Renal cortex interstitium (tissue), 11 donors: Measurements from ENCODE around the gene SURF2. TPM values are rescaled to one million over a fixed set of nuclear protein-coding genes. Genes with fewer than 3 reads are reported as not detected.
"Not testable (repeated sequence)": the region's sequence is repeated elsewhere in the genome, so short reads cannot be mapped to it uniquely, and the experiment has no call there.

Experiments
- DNase-seq, 11 donors: peaks; one replicate each; pipeline ENCODE4 v3.0.0-alpha.2; 2013; ENCODE audit warnings: low read depth in 9 of 11, low spot score in 4 of 11; ENCODE audit errors: extremely low read depth in 1 of 11
- polyA plus RNA-seq, 3 donors: library from polyadenylated mRNA; unstranded; fragments of 120-200 nt; gene quantifications; one replicate each; pipeline ENCODE4 v1.2.1, GENCODE V29; 2013; ENCODE audit not compliant: insufficient read length in 3 of 3

Gene SURF2
- polyA plus RNA-seq, 3 donors, result 21.6 to 26.3 (median 25.3) TPM

DNA sequence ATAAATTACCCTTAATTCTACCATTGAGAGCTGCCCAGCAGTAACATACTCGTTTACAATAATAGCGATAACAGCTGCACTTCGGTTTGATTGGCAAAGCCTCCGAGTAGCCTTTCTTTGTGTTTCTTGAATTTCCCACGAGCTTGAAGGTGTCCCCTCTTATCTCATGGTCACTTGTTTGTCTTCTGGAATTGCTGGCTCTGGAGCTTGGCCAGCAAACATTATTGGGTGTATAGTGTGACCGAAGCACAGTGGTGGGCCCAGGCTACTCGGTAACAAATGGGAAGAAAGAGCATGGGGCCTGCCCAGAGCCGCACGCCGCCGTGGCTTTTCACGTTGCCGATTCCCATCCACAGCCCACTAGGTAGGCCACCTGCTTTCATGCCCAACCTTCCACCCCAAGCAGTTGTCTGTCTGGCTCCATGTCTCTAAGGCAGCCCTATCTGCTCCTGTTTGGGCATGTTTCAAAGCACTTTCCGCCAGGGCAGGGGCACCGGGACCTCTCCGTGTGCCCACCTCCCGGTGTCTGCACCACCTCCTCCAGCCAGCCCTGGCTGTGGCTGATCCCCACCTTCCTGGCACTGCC is 28.5 kb downstream of the SURF2 start:
- DNase-seq, result no peak

DNA sequence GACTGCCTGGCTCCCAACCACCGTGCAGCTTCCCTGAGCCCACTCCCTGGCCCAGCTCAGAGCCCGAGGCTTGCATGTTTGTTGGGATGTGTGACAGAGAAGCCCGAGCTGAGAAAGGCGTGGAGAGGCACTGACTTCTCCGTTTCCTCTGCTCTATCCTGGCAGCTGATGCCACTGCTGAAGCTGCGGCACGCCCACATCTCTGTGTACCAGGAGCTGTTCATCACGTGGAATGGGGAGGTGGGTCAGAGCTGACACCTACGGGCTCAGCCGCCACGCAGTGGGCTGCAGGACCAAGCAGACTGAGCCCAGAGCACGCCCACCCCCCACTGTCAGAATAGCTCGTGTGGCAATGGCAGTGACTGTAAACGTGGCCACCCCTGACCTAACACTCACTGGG is 29.1 kb downstream of the SURF2 start:
- no peak for DNase-seq

DNA sequence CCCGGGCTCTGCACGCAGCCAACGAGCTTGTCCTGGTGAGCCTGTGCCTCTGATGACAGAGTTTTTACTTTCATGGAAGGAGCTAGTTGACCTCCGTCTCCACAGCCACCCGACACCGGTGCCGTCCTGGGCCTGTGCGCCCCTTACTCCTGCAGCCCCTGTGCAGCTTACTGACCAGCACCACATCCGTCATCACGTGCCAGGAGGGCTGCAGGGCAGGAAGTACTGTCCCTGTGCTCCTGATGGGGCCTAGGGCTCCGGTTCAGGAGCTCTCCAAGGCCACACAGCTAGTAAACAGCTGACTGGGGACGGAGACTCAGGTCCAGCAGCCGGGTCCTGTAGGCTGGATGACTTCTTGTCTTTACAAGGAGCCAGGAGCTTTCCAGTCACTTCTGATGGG is 30.0 kb downstream of the SURF2 start:
- no peak for DNase-seq

DNA sequence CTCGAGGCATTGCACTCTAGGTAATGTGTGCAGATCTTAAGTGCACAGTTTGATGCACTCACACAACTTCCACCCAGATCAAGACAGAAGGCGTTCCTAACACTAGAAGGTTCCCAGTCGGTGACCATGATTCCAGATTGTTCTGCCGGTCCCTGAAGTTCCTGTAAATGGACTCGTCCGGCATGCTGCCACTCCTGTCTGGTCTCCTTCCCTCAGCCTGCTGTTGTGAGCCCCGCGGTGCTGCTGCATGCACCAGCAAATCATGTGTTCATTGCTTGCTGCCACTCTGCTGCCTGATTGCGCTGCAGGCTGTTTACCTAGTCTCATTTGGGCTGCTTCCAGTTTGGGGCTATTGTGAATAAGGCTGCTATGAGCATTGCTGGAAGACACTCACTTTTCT is 31.3 kb downstream of the SURF2 start:
- no peak for DNase-seq

DNA sequence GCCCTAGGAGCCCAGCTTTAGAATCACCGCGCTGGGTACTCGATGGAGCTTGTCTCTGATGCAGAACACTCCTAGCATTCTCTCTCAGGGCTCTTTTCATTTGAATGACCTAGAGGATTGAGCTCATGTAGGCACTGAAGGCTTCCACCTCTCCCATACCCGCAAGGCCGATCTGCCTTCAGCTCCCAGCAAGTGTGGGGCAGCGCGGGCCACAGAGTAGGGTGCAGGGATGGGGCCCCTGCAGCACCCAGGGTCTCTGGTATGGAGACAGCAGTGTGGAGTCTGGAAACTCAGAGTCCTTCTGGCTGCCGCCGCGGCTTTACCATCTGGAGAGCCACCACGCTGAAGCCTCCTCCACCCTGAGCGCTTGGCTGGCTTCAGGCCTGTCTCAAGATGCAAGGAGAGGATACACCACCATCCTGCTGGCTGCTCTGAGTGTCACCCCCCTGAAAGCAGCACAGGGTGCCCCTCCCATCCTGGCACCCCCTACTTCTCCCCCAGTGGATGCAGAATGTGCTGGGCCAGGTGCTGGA is 32.7 kb downstream of the SURF2 start:
- no peak for DNase-seq

DNA sequence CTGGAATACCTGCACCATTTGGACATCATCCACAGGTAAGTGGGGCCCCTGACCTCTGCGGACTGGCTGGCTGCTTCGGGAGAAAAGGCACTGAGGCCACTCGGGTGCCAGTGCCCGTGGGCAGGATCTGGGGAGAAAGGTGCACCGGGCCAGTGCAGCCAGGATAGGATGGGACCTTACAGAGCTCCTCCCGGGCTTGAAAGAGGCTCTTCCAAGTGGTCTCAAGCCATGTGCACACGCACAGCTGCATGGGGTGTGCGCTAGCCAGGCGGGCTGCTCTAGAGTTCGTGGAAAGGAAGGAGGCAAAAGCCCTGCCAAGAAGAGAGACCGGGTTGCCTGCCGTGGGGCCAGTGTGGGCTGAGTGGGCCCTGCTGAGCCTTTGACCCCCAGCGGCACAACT is 33.2 kb downstream of the SURF2 start:
- no peak for DNase-seq

DNA sequence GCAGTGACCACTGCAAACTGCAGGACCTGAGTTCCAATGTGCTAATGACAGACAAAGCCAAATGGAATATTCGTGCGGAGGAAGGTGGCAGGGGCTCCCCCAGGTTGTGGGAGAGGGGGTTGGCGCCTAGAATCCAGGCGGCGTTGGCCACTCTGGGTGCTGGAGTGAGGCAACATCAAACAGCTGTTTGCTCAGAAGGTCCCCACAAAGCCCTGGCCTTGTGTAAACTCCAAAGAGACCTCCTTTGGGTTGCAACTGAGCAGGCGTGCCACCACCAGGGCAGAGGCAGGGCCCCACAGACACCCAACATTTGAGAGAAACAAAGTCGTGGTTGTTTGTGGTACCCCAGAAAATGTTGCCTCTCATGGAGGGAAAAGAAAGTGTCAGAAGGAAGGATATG is 34.4 kb downstream of the SURF2 start:
- no peak for DNase-seq

DNA sequence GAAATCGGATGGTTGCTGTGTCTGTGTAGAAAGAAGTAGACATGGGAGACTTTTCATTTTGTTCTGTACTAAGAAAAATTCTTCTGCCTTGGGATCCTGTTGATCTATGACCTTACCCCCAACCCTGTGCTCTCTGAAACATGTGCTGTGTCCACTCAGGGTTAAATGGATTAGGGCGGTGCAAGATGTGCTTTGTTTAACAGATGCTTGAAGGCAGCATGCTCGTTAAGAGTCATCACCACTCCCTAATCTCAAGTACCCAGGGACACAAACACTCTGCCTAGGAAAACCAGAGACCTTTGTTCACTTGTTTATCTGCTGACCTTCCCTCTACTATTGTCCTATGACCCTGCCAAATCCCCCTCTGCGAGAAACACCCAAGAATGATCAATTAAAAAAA is 35.1 kb downstream of the SURF2 start:
- DNase-seq, result not testable (repeated sequence)

DNA sequence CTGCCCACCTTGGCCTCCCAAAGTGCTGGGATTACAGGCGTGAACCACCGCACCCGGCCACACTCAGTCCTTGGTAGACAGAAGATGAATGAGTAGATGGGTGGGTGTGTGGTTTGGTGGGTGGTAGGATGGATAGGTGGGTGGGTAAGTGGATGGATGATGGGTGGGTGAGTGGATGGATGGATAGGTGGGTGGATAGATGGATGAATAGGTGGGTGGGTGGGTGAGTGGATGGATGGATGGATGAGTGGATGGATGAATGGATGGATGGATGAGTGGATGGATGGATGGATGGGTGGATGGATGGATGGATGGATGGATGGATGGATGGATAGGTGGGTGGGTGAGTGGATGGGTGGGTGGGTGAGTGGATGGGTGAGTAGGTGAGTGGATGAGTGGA is 36.0 kb downstream of the SURF2 start:
- not testable (repeated sequence) for DNase-seq

DNA sequence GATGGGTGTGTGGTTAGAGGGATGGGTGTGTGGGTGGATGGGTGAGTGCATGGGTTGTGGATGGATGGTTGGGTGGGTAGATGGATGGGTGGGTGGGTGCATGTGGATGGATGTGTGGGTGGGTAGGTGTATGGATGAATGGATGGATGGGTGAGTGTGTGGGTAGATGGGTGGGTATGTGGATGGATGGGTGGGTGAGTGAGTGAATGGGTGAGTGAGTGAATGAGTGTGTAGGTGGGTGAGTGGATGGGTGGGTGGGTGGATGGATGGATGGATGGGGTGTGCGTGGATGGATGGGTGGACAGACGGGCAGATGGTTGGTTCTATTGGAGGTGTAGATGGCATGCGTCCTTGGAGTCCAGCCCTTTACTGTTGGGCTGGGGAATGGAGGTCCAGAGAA is 37.0 kb downstream of the SURF2 start:
- DNase-seq, result no peak

DNA sequence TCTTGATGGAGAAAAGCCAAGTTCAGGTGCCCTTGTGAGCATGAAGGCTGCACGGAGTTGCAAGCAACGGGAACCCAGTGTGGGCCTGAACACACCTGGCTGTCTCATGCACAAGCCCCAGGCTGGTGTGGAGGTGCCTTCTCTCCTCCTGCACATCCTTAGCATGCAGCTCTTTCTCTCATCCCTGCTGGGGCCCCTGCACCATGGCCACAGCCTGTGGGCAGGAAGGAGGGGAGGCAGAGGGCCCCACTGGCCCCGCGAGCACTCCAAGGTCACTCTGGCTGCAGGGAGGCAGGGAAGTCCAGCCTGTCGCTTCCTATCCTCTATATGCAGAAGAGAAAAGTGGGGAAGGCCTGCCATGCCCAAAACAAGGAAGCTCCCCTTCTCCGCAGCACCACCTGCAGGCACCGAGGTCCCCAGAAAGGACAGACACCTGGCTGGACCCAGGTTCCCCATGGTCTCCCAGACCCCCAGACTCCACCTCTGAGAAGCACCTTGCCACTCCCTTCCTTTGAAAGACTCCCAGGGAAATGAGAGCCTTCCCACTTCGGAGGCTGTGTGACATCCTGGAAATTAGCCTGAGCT is 38.4 kb downstream of the SURF2 start:
- no peak for DNase-seq

DNA sequence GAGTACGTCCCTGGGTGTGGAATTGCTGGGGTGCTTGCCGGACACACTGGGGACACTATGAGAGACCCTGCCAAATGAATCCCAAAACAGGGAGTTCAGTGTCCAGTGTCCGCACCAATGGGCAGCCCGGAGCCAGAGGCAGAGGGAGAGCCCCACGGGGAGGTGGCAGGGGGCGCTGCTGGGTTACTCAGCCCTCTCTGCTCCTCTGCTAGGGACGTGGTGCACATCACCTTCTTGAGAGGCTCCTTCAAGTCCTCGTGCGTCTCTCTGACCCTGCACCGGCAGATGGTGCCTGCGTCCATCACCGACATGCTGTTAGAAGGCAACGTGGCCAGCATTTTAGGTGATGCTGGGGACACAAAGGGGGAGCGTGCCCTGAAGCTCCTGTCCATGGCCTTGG is 40.6 kb downstream of the SURF2 start:
- DNase-seq, result no peak

DNA sequence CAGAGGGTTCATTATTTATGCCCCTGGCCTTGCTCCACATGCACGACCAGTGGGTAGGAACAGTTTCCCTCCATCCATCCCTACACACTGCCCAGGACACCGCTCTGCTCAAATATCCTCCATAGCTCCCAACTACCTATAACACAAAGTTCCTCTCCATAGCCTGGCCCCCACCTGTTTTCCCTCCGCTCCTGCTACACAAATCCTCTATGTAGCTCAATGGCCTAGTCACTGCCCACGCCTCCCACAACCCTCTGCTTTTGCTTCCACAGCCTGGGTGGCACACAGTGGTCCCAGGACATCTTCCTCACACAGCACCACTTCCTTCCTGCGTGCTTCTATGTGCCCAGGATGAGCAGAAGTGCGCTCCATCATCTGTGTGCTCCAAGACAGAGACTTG is 41.0 kb downstream of the SURF2 start:
- no peak for DNase-seq

DNA sequence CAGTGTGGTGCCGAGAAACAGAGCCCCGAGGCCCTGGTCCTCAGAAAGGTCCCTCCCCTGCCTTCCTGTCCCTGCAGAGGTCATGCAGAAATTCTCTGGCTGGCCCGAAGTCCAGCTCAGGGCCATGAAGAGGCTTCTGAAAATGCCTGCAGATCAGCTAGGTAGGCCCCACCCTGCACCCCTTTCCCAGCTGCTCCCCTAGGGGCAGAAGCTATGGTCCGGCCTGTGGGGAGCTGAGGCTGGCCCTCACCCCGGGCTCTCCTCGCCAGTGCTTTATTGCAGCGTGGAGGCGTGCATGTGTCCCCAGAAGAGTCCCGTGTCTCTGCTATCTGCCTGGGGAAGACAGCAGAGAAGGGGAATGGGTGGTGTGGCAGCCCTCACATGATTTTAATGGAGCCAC is 41.5 kb downstream of the SURF2 start:
- DNase-seq, result no peak

DNA sequence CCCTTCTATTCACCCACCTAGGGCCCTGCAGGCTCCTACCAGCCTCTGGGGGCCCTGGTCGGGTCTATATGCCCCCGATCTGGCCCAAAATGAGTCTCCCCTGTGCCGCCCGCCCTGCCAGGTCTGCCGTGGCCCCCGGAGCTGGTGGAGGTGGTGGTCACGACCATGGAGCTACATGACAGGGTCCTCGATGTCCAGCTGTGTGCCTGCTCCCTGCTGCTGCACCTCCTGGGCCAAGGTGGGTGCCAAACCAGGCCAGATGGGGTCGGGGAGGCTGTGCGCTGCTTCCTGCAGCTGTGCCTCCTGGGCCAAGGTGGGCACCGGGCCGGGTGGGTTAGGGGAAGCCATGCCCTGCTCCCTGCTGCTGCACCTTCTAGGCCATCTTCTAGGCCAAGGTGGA is 43.9 kb downstream of the SURF2 start:
- DNase-seq, result no peak

DNA sequence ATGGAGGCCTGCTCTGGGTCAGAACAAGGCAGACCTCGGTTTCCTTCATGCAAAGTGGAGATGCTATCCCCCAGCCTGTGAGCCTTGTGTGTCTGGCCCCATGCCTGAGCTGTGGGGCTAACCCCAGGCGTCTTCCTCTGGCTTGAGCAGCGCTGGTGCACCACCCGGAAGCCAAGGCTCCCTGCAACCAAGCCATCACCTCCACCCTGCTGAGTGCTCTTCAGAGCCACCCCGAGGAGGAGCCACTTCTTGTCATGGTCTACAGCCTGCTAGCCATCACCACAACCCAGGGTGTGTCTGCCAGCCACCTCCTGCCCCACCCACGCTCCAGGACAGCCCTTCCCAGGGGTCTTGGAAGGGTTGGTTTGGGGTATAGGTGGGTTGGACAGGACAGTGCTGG is 45.2 kb downstream of the SURF2 start:
- no peak for DNase-seq

DNA sequence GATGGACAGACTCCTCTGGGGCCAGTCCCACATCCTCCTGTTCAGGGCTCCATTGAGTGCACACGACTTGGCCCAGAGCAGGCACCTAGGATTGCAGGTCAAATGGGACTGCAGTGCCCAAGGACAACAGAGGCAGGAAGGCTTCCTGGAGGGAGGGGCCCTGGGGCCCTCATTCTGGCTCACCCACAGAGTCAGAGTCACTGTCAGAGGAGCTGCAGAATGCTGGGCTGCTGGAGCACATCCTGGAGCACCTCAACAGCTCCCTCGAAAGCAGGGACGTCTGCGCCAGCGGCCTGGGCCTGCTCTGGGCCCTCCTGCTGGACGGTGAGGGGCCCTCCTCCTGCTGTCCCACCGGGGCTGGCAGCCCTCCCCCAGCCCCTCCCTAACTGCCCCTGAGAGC is 46.3 kb downstream of the SURF2 start:
- DNase-seq, result no peak

DNA sequence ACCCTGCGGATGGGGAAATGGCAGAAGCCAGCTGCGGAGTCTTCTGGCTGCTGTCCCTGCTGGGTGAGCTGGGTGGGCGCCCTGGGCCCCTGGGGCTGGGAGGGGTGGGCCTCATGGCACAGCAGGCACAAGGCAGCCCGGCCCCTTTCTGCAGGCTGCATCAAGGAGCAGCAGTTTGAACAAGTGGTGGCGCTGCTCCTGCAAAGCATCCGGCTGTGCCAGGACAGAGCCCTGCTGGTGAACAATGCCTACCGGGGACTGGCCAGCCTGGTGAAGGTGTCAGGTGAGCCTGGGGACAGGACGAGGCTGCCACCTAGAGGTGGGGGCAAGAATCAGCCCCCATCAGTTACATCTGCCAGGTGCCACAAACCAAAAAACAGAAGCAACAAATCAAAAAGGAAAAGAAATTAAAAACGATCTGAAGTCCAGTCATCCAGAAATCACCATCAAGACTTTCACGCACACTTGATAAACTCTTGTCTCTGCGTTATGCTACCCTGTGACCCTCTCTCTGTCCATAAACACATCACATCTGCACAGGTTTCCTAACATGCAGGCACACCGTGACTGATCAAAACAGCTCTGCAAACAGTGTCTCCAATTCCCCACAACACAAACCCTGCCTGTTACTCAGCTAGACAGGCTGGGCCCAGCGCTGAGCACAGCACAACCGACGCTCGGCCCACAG is 47.6 kb downstream of the SURF2 start:
- no peak for DNase-seq

DNA sequence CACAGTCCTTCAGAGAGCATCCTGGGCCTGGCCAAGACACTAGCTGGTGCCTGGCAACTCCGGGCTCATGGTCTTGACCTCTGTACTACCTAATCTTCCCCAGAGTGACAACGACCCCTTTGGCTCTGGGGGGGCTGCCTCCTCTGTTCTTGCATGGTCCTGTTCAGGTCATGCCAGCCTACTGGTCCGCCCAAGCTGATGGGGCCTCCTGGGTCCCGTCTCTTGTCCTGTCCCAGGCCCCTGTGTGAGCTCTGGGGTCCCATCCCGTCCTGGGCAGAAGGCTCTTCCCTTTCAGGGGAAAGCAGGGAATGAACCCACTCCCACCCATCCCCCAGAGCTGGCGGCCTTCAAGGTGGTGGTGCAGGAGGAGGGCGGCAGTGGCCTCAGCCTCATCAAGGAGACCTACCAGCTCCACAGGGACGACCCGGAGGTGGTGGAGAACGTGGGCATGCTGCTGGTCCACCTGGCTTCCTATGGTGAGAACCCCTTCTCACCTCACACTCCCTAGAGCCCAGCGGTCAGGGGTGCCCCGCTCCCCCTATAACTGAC is 48.2 kb downstream of the SURF2 start:
- DNase-seq, result no peak
